ENCODE data around the gene GPM6B.

DNA sequence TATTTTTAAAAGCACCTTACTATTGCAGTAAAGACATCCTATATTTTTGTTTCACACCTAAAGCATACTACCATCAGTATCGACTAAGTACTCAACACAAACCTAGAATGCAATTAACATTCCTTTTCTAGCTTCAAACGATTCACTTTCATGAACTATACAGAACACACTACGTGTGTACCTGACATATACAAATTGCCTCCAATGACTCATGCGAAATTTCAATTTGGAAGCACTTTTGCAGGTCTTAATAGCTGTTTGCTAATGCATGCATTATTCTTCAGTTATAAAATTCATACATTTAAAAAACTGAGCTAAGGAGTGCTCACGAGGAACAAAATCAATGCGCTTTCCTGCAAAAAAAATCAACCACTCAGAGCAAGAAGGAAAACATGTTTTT, 19.7 kb upstream of the GPM6B start:
- TF ChIP-seq POLR2AphosphoS5 (IDR thresholded peaks at IDR 0.05; ENCODE audit: low read depth), result no peak
- TF ChIP-seq, protein P1, sequence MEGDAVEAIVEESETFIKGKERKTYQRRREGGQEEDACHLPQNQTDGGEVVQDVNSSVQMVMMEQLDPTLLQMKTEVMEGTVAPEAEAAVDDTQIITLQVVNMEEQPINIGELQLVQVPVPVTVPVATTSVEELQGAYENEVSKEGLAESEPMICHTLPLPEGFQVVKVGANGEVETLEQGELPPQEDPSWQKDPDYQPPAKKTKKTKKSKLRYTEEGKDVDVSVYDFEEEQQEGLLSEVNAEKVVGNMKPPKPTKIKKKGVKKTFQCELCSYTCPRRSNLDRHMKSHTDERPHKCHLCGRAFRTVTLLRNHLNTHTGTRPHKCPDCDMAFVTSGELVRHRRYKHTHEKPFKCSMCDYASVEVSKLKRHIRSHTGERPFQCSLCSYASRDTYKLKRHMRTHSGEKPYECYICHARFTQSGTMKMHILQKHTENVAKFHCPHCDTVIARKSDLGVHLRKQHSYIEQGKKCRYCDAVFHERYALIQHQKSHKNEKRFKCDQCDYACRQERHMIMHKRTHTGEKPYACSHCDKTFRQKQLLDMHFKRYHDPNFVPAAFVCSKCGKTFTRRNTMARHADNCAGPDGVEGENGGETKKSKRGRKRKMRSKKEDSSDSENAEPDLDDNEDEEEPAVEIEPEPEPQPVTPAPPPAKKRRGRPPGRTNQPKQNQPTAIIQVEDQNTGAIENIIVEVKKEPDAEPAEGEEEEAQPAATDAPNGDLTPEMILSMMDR (IDR thresholded peaks at IDR 0.05; ENCODE audit: insufficient read depth, low read length), result no peak
- TF ChIP-seq, protein P2, sequence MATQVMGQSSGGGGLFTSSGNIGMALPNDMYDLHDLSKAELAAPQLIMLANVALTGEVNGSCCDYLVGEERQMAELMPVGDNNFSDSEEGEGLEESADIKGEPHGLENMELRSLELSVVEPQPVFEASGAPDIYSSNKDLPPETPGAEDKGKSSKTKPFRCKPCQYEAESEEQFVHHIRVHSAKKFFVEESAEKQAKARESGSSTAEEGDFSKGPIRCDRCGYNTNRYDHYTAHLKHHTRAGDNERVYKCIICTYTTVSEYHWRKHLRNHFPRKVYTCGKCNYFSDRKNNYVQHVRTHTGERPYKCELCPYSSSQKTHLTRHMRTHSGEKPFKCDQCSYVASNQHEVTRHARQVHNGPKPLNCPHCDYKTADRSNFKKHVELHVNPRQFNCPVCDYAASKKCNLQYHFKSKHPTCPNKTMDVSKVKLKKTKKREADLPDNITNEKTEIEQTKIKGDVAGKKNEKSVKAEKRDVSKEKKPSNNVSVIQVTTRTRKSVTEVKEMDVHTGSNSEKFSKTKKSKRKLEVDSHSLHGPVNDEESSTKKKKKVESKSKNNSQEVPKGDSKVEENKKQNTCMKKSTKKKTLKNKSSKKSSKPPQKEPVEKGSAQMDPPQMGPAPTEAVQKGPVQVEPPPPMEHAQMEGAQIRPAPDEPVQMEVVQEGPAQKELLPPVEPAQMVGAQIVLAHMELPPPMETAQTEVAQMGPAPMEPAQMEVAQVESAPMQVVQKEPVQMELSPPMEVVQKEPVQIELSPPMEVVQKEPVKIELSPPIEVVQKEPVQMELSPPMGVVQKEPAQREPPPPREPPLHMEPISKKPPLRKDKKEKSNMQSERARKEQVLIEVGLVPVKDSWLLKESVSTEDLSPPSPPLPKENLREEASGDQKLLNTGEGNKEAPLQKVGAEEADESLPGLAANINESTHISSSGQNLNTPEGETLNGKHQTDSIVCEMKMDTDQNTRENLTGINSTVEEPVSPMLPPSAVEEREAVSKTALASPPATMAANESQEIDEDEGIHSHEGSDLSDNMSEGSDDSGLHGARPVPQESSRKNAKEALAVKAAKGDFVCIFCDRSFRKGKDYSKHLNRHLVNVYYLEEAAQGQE (IDR thresholded peaks at IDR 0.05; ENCODE audit: insufficient replicate concordance, low read depth), result no peak
- TF ChIP-seq GABPA (IDR thresholded peaks at IDR 0.05; ENCODE audit: low read depth), result no peak
